ENCODE data around the gene HJURP.

The HJURP gene

DNA sequence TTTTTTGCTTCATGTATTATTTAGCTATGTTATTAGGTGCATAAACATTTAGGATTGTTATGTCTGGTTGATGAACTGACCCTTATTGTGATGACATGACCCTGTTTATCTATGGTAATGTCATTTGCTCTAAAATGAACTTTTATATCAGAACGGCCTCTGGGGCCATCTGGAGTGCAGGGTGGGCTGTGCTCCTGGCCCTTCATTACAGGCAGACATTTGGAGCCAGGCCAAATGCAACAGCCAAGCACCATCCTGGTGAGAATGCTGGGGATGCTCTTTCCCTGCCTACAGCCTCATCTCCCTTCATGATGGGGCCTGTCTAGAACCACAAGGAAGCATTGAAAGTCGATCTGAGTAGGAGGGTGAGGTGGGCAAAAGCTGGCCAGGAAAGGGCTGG lies 38.0 kb downstream of the HJURP start:
- in situ Hi-C loops (cut with MboI; ENCODE audit: low sequenced_read_pairs): no loop called here

DNA sequence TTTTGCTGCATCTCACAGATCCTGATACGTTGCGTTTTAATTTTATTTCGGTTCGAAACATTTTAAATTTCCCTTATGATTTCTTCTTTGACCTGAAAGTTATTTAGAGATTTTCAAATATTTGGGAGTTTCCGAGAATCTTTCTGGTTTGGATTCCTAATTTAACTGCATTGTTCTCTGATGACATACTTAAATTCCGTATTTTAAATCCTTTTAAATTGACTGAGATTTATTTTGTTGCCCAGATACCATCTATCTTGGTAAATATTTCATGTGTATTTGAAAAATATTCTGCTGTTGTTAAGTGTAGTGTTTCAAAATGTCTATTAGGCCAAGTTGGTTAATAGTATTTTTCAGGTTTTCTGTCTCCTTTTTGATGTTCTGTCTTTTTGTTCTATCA lies 38.5 kb downstream of the HJURP start:
- in situ Hi-C loops (cut with MboI; ENCODE audit: low sequenced_read_pairs): no loop called here

DNA sequence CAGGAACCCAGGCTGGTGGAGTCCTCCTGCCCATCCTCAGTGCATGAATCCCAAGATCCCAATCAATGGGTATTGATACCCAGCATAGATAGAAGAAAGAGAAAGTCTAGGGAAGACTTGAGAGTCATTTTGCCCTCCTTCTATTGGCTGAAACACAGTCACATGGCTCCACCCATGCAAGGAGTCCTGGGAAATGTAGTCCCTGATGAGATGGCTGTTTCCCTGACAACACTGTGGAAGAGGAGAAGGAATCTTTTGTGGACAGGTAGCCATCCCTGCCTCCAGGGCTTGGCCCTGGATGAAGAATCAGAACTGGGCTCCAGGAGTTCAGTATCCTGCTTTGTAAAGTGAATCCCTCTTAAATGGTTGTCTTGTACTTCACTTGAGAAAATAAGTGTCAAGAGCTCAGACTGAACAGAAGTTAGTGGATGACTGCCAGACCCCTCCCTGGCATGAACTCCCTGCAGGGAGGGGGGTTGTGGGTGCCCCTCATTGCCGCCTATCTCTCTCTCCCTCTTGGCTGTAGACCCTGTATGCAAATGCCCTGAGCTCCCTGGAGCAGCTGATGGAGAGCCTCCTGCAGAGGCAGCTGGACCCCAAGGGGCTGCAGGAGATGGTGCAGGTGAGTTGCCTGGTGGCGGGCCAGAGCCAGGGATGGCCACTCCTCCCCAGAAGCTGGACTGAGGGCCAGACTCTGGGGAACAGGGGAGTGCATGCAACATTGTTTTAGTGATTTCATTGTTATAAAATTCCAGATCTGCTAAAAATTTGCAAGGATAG lies 40.1 kb downstream of the HJURP start:
- in situ Hi-C loops (cut with MboI; ENCODE audit: low sequenced_read_pairs): no loop called here

- in situ Hi-C loops (cut with MboI; ENCODE audit: low sequenced_read_pairs): no loop called here
These were observed 40.9 kb downstream of the HJURP start for GRCh38 chr2:233813236-233814055.

- in situ Hi-C loops (cut with MboI; ENCODE audit: low sequenced_read_pairs): no loop called here
These were observed 42.6 kb downstream of the HJURP start for GRCh38 chr2:233811732-233812131.

- in situ Hi-C loops (cut with MboI; ENCODE audit: low sequenced_read_pairs): no loop called here
These were observed 43.2 kb downstream of the HJURP start for GRCh38 chr2:233811087-233811486.

GRCh38 chr2:233810385-233810784 lies 44.0 kb downstream of the HJURP start:
- in situ Hi-C loops (cut with MboI; ENCODE audit: low sequenced_read_pairs): no loop called here

DNA sequence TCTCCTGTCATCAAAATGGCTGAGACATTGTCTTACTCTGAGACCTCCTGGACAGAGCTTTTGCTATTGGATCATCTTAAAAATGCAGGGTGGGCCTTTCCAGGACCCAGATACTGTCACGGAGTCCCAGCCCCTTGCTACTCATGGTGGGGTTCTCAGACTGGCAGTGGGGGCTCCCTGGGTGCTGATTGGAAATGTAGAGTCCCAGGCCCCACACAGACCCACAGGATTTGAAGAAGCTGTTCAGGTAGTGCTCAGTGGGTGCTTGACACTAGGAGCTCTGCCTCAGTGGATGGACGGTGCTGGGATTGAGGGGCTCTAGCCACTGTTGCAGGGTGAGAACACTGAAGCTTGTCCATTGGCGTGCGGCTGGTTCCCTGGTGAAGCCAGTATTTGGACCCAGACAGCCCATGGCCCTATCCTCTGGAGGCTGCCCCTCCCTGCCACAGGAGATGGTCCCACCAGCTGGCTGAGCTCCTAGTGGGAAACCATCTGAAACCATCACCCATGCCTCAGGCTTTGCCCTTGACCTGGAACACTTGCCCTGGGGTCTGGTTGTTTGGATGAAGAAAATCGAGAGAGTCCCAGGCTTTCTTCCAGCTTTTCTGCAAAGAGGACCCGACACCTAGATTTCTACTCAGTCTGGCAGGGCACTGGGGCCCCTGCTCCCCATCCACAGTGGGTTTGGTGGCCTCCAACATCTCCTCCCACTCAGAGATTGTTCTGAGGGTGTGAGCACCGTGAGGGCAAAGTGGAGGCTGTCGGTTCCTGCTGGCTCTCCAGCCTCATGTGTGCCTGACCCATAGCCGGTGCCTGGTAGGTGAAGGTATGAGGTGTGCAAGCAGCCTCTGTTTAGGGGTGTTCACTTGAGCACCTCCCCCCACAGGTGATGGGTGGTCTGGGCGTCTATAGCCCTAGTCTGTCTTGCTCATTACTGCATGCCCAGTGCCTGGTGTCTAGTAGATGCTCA lies 46.1 kb downstream of the HJURP start:
- in situ Hi-C loops (cut with MboI; ENCODE audit: low sequenced_read_pairs): no loop called here

- in situ Hi-C loops (cut with MboI; ENCODE audit: low sequenced_read_pairs): no loop called here
These were observed 47.0 kb downstream of the HJURP start for GRCh38 chr2:233807215-233807865.

GRCh38 chr2:233803994-233804393 lies 50.3 kb downstream of the HJURP start:
- in situ Hi-C loops (cut with MboI; ENCODE audit: low sequenced_read_pairs): no loop called here

GRCh38 chr2:233803292-233803911 lies 50.9 kb downstream of the HJURP start:
- in situ Hi-C loops (cut with MboI; ENCODE audit: low sequenced_read_pairs): no loop called here

DNA sequence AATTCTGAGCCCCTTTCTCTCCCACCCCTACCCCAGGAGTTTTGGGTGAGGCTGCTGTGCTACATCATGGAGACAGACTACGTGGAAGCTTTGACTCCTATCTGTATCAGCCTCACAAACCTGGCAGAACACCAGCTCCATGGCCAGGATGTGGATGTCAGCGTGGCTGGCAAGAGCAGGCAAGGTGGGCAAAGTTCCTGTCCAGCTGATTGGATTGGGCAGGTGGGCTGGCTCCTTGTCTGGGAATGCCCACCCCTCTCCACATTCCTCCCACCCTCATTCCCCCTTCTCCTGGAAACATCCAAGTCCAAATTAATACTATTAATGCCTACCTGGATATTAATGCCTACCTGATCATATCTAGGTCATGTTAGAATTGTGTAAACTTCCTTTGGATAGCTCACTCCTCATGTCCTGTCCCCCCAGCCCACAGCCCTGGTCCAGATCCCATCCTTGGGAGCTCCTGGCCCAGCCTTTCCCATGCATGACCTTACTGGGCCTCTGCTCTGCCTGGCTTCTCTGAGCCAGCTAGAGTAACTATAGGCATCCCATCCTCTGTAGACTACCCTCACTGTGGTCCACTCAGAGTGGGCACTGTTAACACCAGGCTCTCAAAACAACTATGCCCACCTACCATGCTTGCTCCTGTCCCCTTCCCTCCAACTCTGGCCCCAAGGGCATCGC lies 52.1 kb downstream of the HJURP start:
- in situ Hi-C loops (cut with MboI; ENCODE audit: low sequenced_read_pairs): no loop called here

GRCh38 chr2:233801357-233802131 lies 52.8 kb downstream of the HJURP start:
- in situ Hi-C loops (cut with MboI; ENCODE audit: low sequenced_read_pairs): no loop called here

DNA sequence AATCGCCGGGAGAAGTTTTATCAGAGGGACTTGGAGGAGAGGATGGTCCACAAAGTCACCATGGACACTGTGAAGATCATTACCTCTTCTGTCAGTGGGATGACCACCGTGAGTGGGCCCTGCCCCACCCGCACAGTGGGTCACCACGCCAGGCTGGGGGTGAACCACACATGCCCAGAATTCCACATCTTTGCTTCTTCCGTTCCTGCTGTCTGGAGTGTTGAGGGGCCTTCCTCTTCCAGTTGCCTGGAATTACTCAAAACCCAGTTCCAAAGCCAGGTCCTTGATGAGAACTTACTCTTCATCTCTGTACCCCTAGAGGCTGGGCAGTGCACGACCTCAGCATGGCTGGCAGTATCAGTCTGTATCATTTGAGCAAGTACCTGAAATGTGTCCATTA lies 54.1 kb downstream of the HJURP start:
- in situ Hi-C loops (cut with MboI; ENCODE audit: low sequenced_read_pairs): no loop called here

DNA sequence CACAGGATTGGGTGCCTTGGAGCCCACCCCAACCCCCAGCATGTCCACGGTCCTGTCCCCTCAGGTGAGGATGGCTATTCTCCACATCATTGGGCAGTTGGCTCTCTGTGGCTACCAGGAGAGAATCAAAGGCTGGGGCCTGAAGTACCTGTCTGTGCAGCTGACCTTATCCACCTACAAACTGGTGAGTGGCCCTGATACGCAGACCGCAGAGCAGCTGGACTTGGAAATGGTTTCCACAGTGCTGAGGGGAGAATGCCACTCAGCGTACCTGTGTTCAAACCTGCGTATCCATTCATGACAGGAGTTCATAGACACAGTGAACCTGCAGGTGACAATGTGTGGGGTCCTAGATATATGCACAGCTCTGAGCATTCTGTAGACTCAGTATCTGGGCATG lies 54.6 kb downstream of the HJURP start:
- in situ Hi-C loops (cut with MboI; ENCODE audit: low sequenced_read_pairs): no loop called here

GRCh38 chr2:233799087-233799665 lies 55.2 kb downstream of the HJURP start:
- in situ Hi-C loops (cut with MboI; ENCODE audit: low sequenced_read_pairs): no loop called here

DNA sequence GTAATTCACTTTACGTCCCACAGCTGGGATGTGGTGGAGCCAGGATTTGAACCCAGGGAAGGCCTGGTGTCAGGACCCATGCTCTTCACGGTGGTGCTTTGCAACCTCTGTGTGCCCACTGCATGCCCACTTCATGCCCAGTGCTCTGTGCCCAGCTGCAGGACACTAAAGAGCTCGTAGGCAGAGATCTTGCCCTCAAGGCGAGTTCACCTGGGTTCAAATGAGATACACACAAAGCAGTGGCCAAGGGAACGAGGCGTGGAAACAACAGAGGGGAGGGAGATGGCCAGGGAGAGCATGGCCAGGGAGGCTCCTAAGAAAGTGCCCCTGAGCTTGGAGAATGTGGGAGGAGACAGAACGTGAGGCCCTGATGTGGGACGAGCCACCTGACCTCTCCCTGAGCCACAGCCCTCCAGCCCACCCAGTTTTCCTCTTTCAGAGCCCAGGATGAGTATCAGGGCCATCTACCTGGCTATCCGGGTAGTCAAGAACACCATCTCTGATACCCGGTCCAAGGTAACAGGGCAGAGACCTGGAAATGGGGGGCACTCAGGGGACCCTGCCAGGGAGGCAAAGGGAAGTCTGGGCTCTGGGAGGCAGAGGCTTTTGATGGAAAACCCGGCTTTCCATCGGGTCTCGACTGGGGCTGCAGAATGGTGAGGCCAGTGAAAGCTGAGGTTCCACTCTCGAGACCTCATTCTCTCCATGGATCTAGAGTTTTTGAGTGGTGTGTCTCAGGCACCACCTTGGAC lies 55.8 kb downstream of the HJURP start:
- in situ Hi-C loops (cut with MboI; ENCODE audit: low sequenced_read_pairs): no loop called here

GRCh38 chr2:233796254-233796653 lies 58.1 kb downstream of the HJURP start:
- in situ Hi-C loops (cut with MboI; ENCODE audit: low sequenced_read_pairs): no loop called here
